Mononuclear cell (primary cell): ENCODE data around the gene ALS2CL. TPM values are rescaled to one million over a fixed set of nuclear protein-coding genes. Genes with fewer than 3 reads are reported as not detected.

ENCODE experiments used
- H3K27me3 ChIP-seq: 2 replicates; pipeline ENCODE4 v1.6.0; 2011; ENCODE audit warnings: low read length, control low read depth; ENCODE audit not compliant: insufficient read depth
- H3K4me1 ChIP-seq: 2 replicates; pipeline ENCODE4 v1.5.1; 2011; ENCODE audit warnings: mild to moderate bottlenecking, low read length, control low read depth; ENCODE audit not compliant: insufficient read depth
- H3K4me3 ChIP-seq: 2 replicates; pipeline ENCODE4 v1.5.1; 2011; ENCODE audit warnings: mild to moderate bottlenecking, low read length, moderate library complexity
- H3K9me3 ChIP-seq: 2 replicates; pipeline ENCODE4 v1.5.1; 2011; ENCODE audit warnings: low read depth, mild to moderate bottlenecking, control low read depth, low read length
- total RNA-seq: library from RNA; depleted of rRNA; stranded (reverse); fragments of >200 nt; gene quantifications from one replicate; pipeline ENCODE4 v1.2.3, GENCODE V29; 2012

Gene ALS2CL
- total RNA-seq, 1 donor: 5.4 TPM

- Histone ChIP-seq H3K27me3 (no peaks in the 10 kb centered on the region), H3K9me3 (no peaks in the 10 kb centered on the region), H3K4me3 (no peak overlapping the region), H3K4me1 (peaks cover 7% of the 10 kb centered on the region)
These were observed 15.2 kb downstream of the ALS2CL start for GRCh38 chr3:46678280-46678679.

GRCh38 chr3:46677411-46677726, 16.1 kb downstream of the ALS2CL start:
- Histone ChIP-seq H3K4me3 (no peak overlapping the region), H3K27me3 (no peaks in the 10 kb centered on the region), H3K4me1 (peaks cover 6% of the 10 kb centered on the region), H3K9me3 (no peaks in the 10 kb centered on the region)

GRCh38 chr3:46676601-46677410, 16.7 kb downstream of the ALS2CL start:
- peaks cover under 1% of the 10 kb centered on the region for H3K4me1 ChIP-seq
- no peak overlapping the region for H3K4me3 ChIP-seq
- H3K27me3 ChIP-seq: no peaks in the 10 kb centered on the region
- H3K9me3 ChIP-seq: no peaks in the 10 kb centered on the region

GRCh38 chr3:46675843-46676567, 17.5 kb downstream of the ALS2CL start:
- H3K27me3 ChIP-seq: no peaks in the 10 kb centered on the region
- H3K9me3 ChIP-seq: no peaks in the 10 kb centered on the region
- no peaks in the 10 kb centered on the region for H3K4me1 ChIP-seq
- H3K4me3 ChIP-seq: no peak overlapping the region

GRCh38 chr3:46675426-46675825, 18.1 kb downstream of the ALS2CL start:
- Histone ChIP-seq H3K4me1 (no peaks in the 10 kb centered on the region), H3K9me3 (no peaks in the 10 kb centered on the region), H3K27me3 (no peaks in the 10 kb centered on the region), H3K4me3 (no peak overlapping the region)

GRCh38 chr3:46674031-46674845, 19.2 kb downstream of the ALS2CL start:
- H3K27me3 ChIP-seq: no peaks in the 10 kb centered on the region
- no peak overlapping the region for H3K4me3 ChIP-seq
- no peaks in the 10 kb centered on the region for H3K9me3 ChIP-seq
- H3K4me1 ChIP-seq: no peaks in the 10 kb centered on the region

GRCh38 chr3:46673151-46674030, 20.1 kb downstream of the ALS2CL start:
- Histone ChIP-seq H3K27me3 (no peaks in the 10 kb centered on the region), H3K9me3 (no peaks in the 10 kb centered on the region), H3K4me1 (no peaks in the 10 kb centered on the region), H3K4me3 (no peak overlapping the region)

GRCh38 chr3:46672349-46672695, 21.2 kb downstream of the ALS2CL start:
- H3K4me3 ChIP-seq: no peak overlapping the region
- no peaks in the 10 kb centered on the region for H3K4me1 ChIP-seq
- H3K27me3 ChIP-seq: no peaks in the 10 kb centered on the region
- no peaks in the 10 kb centered on the region for H3K9me3 ChIP-seq

GRCh38 chr3:46671541-46672348, 21.7 kb downstream of the ALS2CL start:
- no peaks in the 10 kb centered on the region for H3K9me3 ChIP-seq
- H3K4me3 ChIP-seq: no peak overlapping the region
- H3K4me1 ChIP-seq: no peaks in the 10 kb centered on the region
- no peaks in the 10 kb centered on the region for H3K27me3 ChIP-seq

GRCh38 chr3:46670891-46671427, 22.5 kb downstream of the ALS2CL start:
- no peaks in the 10 kb centered on the region for H3K9me3 ChIP-seq
- no peak overlapping the region for H3K4me3 ChIP-seq
- no peaks in the 10 kb centered on the region for H3K27me3 ChIP-seq
- H3K4me1 ChIP-seq: no peaks in the 10 kb centered on the region

- H3K27me3 ChIP-seq: no peaks in the 10 kb centered on the region
- no peaks in the 10 kb centered on the region for H3K9me3 ChIP-seq
- H3K4me1 ChIP-seq: no peaks in the 10 kb centered on the region
- H3K4me3 ChIP-seq: no peak overlapping the region
These were observed 23.2 kb downstream of the ALS2CL start for GRCh38 chr3:46670000-46670890.

GRCh38 chr3:46669191-46669999, 24.1 kb downstream of the ALS2CL start:
- no peaks in the 10 kb centered on the region for H3K27me3 ChIP-seq
- H3K4me1 ChIP-seq: no peaks in the 10 kb centered on the region
- H3K9me3 ChIP-seq: no peaks in the 10 kb centered on the region
- H3K4me3 ChIP-seq: no peak overlapping the region
